A549 (cell line): ENCODE results near the gene ARHGEF10L. TPM values are rescaled to one million over a fixed set of nuclear protein-coding genes. Genes with fewer than 3 reads are reported as not detected.
A peak's percentile ranks its signal among the peaks of the same experiment; 100 is the strongest.

ENCODE experiments used
- ATAC-seq, 2 experiments: fragments of 200-7000 bp in 1 of 2; fragments of >200 bp in 1 of 2; cut with Nextera tagmentation in 1 of 2; cut with Tn5 transposase in 1 of 2; 3 replicates each; pipeline versions ENCODE4 v1.8.0 to v1.9.1; 2018 to 2020; ENCODE audit warnings: mild to moderate bottlenecking in 1 of 2, moderate library complexity in 1 of 2
- CTCF ChIA-PET: fragments of 300-600 bp; sonication (Branson Sonifier 250); formaldehyde crosslinking; extraction: SDS; loops from one replicate; lab custom pipeline; 2021; ENCODE audit warnings: antibody characterized with exemption, inconsistent platforms; lab: Yijun Ruan, JAX
- POLR2A ChIA-PET: fragments of 350-600 bp; formaldehyde crosslinking; extraction: SDS; loops from one replicate; lab custom pipeline; 2021; ENCODE audit warnings: antibody characterized with exemption, inconsistent platforms; lab: Yijun Ruan, JAX
- DNase-seq, 2 experiments: peaks; one replicate each; pipeline versions ENCODE4 v3.0.0 to v3.0.0-alpha.2; 2011 to 2016; ENCODE audit warnings: low read depth in 1 of 2, low spot score in 1 of 2
- FAIRE-seq: peaks from 2 replicates; lab custom pipeline; 2011; peaks lifted over from hg19 to GRCh38; lab: Jason Lieb, UNC
- H3K27ac ChIP-seq, 2 experiments: fragments of >200 bp; sonication (Bioruptor Twin); formaldehyde crosslinking; 3 replicates each; pipeline ENCODE4 v1.5.1; 2016 to 2017
- H3K4me1 ChIP-seq: fragments of >200 bp; sonication (Bioruptor Twin); formaldehyde crosslinking; 3 replicates; pipeline ENCODE4 v1.6.1; 2016
- H3K4me2 ChIP-seq: fragments of >200 bp; sonication (Bioruptor Twin); formaldehyde crosslinking; 3 replicates; pipeline ENCODE4 v1.6.1; 2016
- H3K4me3 ChIP-seq: fragments of >200 bp; sonication (Bioruptor Twin); formaldehyde crosslinking; 3 replicates; pipeline ENCODE4 v1.5.1; 2016
- H3K9me3 ChIP-seq: fragments of >200 bp; sonication (Bioruptor Twin); formaldehyde crosslinking; 3 replicates; pipeline ENCODE4 v1.6.1; 2016
- BHLHE40 ChIP-seq: IDR thresholded peaks from 2 replicates; pipeline ENCODE4 v1.6.1; 2012; ENCODE audit warnings: low read depth, low read length, inconsistent platforms
- CBX2 ChIP-seq: fragments of 200-600 bp; sonication (generic); IDR thresholded peaks from 2 replicates; pipeline ENCODE4 v1.6.1; 2016; ENCODE audit warnings: low read depth, mild to moderate bottlenecking, borderline replicate concordance
- CEBPB ChIP-seq, 2 experiments: fragments of >200 bp in 1 of 2; sonication (Bioruptor Twin) in 1 of 2; formaldehyde crosslinking in 1 of 2; IDR thresholded peaks; 2 replicates each; pipeline ENCODE4 v1.6.1; 2012 to 2016
- ESRRA ChIP-seq: fragments of 150-350 bp; IDR thresholded peaks from 2 replicates; pipeline ENCODE4 v1.6.1; 2014; ENCODE audit warnings: mild to moderate bottlenecking, low read length, borderline replicate concordance
- FOXS1 ChIP-seq: fragments of 250-450 bp; sonication (Bioruptor Pico); IDR thresholded peaks from 2 replicates; pipeline ENCODE4 v1.5.0; 2020; ENCODE audit warnings: mild to moderate bottlenecking, moderate library complexity
- GATA3 ChIP-seq: IDR thresholded peaks from 2 replicates; pipeline ENCODE4 v1.6.1; 2012; ENCODE audit warnings: borderline replicate concordance
- HEYL ChIP-seq: fragments of 250-450 bp; sonication (Bioruptor Pico); IDR thresholded peaks from 2 replicates; pipeline ENCODE4 v1.8.0; 2021; ENCODE audit warnings: mild to moderate bottlenecking, moderate library complexity
- HOXA7 ChIP-seq: fragments of 250-450 bp; sonication (Bioruptor Pico); IDR thresholded peaks from 2 replicates; pipeline ENCODE4 v1.5.0; 2020; ENCODE audit warnings: mild to moderate bottlenecking, moderate library complexity
- HOXB5 ChIP-seq: fragments of 250-450 bp; sonication (Bioruptor Pico); IDR thresholded peaks from 2 replicates; pipeline ENCODE4 v1.5.0; 2020; ENCODE audit warnings: mild to moderate bottlenecking, moderate library complexity
- KDM1A ChIP-seq: fragments of 200-600 bp; sonication (generic); IDR thresholded peaks from 2 replicates; pipeline ENCODE4 v1.6.1; 2016; ENCODE audit warnings: low read depth, mild to moderate bottlenecking
- MAFK ChIP-seq: fragments of 450-650 bp; IDR thresholded peaks from 2 replicates; pipeline ENCODE4 v1.6.1; 2014; ENCODE audit not compliant: partially characterized antibody
- NPAS2 ChIP-seq: fragments of 250-450 bp; sonication (Bioruptor Pico); IDR thresholded peaks from 2 replicates; pipeline ENCODE4 v1.8.0; 2022; ENCODE audit warnings: mild to moderate bottlenecking, moderate library complexity, borderline replicate concordance
- NR3C1 ChIP-seq: fragments of >200 bp; sonication (Bioruptor Twin); formaldehyde crosslinking; IDR thresholded peaks from 3 replicates; pipeline ENCODE4 v1.6.1; 2017
- PHF8 ChIP-seq: fragments of 200-600 bp; sonication (generic); IDR thresholded peaks from 2 replicates; pipeline ENCODE4 v1.6.1; 2016; ENCODE audit warnings: low read depth, mild to moderate bottlenecking, antibody characterized with exemption, moderate library complexity, borderline replicate concordance
- POLR2A ChIP-seq: IDR thresholded peaks from 2 replicates; pipeline ENCODE4 v1.6.1; 2012; ENCODE audit warnings: mild to moderate bottlenecking, low read length
- RAD21 ChIP-seq, 2 experiments: fragments of >200 bp in 1 of 2; sonication (Bioruptor Twin) in 1 of 2; formaldehyde crosslinking in 1 of 2; IDR thresholded peaks in 1 of 2; conservative IDR thresholded peaks in 1 of 2; 2 replicates in 1 of 2; 3 replicates in 1 of 2; pipeline ENCODE4 v1.6.1; 2012 to 2018; ENCODE audit warnings: inconsistent platforms in 1 of 2
- RARB ChIP-seq: fragments of 250-450 bp; sonication (Bioruptor Pico); IDR thresholded peaks from 2 replicates; pipeline ENCODE4 v1.8.0; 2021; ENCODE audit warnings: mild to moderate bottlenecking, moderate library complexity
- RFX5 ChIP-seq: fragments of 450-650 bp; IDR thresholded peaks from 2 replicates; pipeline ENCODE4 v1.7.1; 2014; ENCODE audit warnings: antibody characterized with exemption, mild to moderate bottlenecking, moderate library complexity
- ZC3H11A ChIP-seq: fragments of 450-650 bp; IDR thresholded peaks from 2 replicates; pipeline ENCODE4 v1.6.1; 2014; ENCODE audit warnings: antibody characterized with exemption, mild to moderate bottlenecking
- WGBS: methylation state at CpG from one replicate; pipeline ENCODE4 v1.1.6; 2017; ENCODE audit errors: missing lambda C conversion rate; 5-methylcytosine and 5-hydroxymethylcytosine counted together
- polyA plus RNA-seq, 4 experiments: library from polyadenylated mRNA; depleted of rRNA in 3 of 4; stranded (reverse); fragments of >200 nt; fragmentation: RNase III in 1 of 4; extraction: RNeasy Plus Mini Kit Qiagen cat#74134 plus additional on column Dnase treatment in 1 of 4; gene quantifications; 2 replicates in 3 of 4; 3 replicates in 1 of 4; pipeline ENCODE4 v1.2.3, GENCODE V29; 2011 to 2017
- TF ChIP-seq, protein P1 (sequence below): IDR thresholded peaks from 2 replicates; pipeline ENCODE4 v1.6.1; 2012
- TF ChIP-seq, protein P2 (sequence below): fragments of 150-350 bp; IDR thresholded peaks from 2 replicates; pipeline ENCODE4 v1.6.1; 2014; ENCODE audit warnings: low read depth, mild to moderate bottlenecking, low read length
- TF ChIP-seq, protein P3 (sequence below): fragments of 250-450 bp; sonication (Bioruptor Pico); IDR thresholded peaks from 2 replicates; pipeline ENCODE4 v1.5.0; 2020; ENCODE audit warnings: low read depth, mild to moderate bottlenecking, moderate library complexity
- TF ChIP-seq, protein P4 (sequence below): IDR thresholded peaks from 2 replicates; pipeline ENCODE4 v1.6.1; 2012; ENCODE audit warnings: low read depth, borderline replicate concordance

Gene ARHGEF10L
- polyA plus RNA-seq, 2 of the 4 experiments (the other 2 are of a cell fraction), result 3.5 to 5.2 TPM

DNA sequence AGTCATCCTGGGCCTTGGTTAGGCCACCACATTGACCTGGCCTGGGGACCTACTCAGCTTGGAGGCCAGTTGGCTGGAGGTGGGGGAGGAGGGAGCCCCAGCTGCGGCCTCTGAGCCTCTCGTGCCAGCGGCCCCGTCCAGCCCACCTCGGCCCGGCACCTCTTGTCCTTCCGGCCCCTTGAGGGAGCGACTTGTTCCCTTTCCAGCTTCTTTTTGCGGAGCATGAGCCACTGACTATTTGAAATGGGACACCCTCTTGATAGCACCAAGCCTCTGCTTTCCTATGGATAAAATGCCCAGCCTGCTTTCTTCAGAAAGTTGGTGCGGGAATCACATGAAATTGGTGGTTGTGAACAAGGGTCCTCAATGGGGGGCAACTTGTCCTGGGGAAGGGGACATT is 24.7 kb upstream of the ARHGEF10L start:
- H3K27ac ChIP-seq, result no peak overlapping the region
- no peak overlapping the region for H3K4me2 ChIP-seq
- ATAC-seq (no peak), DNase-seq (no peak), FAIRE-seq (no peak)
- H3K4me3 ChIP-seq, result no peak overlapping the region
- ChIA-PET POLR2A (no interaction called here), CTCF (interaction anchor here (0.8 kb wide), 1 partner anchor 12 kb away, joined by 3 read pairs; no protein-coding TSS in a partner anchor)
- 100% methylated on average over 7 of the region's 10 CpGs for WGBS
- TF ChIP-seq MAFK, result no peak
- no peak for TF ChIP-seq ZC3H11A
- no peak for TF ChIP-seq BHLHE40
- no peak for TF ChIP-seq HOXB5 (CRISPR knock-in tag)
- TF ChIP-seq RAD21 (conservative IDR thresholded peaks at IDR 0.05 in 1 of 2, IDR thresholded peaks at IDR 0.05 in 1 of 2), result no peak
- no peak for TF ChIP-seq RARB (CRISPR knock-in tag)
- no peak for TF ChIP-seq FOXS1 (CRISPR knock-in tag)
- no peak for TF ChIP-seq ESRRA
- TF ChIP-seq NPAS2 (CRISPR knock-in tag), result no peak
- TF ChIP-seq POLR2A, result no peak
- no peak for TF ChIP-seq CEBPB (IDR thresholded peaks at IDR 0.05)
- TF ChIP-seq GATA3, result no peak
- no peak for TF ChIP-seq KDM1A
- TF ChIP-seq, protein P1, sequence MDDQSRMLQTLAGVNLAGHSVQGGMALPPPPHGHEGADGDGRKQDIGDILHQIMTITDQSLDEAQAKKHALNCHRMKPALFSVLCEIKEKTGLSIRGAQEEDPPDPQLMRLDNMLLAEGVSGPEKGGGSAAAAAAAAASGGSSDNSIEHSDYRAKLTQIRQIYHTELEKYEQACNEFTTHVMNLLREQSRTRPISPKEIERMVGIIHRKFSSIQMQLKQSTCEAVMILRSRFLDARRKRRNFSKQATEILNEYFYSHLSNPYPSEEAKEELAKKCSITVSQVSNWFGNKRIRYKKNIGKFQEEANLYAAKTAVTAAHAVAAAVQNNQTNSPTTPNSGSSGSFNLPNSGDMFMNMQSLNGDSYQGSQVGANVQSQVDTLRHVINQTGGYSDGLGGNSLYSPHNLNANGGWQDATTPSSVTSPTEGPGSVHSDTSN, result no peak
- no peak for TF ChIP-seq NR3C1
- TF ChIP-seq PHF8, result no peak
- no peak for TF ChIP-seq HOXA7 (CRISPR knock-in tag)
- TF ChIP-seq, protein P2, sequence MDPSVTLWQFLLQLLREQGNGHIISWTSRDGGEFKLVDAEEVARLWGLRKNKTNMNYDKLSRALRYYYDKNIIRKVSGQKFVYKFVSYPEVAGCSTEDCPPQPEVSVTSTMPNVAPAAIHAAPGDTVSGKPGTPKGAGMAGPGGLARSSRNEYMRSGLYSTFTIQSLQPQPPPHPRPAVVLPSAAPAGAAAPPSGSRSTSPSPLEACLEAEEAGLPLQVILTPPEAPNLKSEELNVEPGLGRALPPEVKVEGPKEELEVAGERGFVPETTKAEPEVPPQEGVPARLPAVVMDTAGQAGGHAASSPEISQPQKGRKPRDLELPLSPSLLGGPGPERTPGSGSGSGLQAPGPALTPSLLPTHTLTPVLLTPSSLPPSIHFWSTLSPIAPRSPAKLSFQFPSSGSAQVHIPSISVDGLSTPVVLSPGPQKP, result no peak
- H3K9me3 ChIP-seq, result no peaks in the 10 kb centered on the region
- H3K4me1 ChIP-seq, result peaks cover 13% of the 10 kb centered on the region; the same call in 2 of the 3 replicates

DNA sequence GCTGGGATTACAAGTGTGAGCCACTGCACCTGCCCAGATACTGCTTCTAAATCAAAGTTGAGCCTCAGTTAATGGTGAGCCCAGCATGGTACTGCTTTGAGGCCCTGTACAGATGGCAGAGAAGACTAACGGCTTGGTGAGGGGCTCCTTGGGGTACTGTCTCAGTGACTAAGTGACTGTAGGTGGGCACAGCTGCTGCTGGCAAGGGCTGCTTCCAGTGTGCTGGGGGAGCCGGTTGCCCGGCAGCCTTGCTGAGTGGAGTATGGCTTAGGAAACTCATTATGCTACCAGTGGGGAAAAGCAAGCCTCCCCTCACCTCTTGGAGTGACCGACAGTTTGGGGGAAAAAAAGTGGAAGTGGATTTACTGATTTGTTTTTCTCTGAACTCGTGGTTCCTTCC is 23.6 kb upstream of the ARHGEF10L start:
- DNase-seq (no peak), ATAC-seq (peak in 1 of 2 experiments; percentile 23; a peak in 2 of 6 replicates)
- H3K4me3 ChIP-seq, result no peak overlapping the region
- ChIA-PET CTCF (interaction anchor here (3.0 kb wide), 1 partner anchor 14 kb away, joined by 15 read pairs; no protein-coding TSS in a partner anchor), POLR2A (no interaction called here)
- H3K27ac ChIP-seq, result peak overlapping the region in 1 of 2 experiments; percentile 33; a peak in 1 of 6 replicates
- 64% methylated on average over 4 of the region's 5 CpGs for WGBS
- no peak for TF ChIP-seq HEYL
- TF ChIP-seq, protein P3, sequence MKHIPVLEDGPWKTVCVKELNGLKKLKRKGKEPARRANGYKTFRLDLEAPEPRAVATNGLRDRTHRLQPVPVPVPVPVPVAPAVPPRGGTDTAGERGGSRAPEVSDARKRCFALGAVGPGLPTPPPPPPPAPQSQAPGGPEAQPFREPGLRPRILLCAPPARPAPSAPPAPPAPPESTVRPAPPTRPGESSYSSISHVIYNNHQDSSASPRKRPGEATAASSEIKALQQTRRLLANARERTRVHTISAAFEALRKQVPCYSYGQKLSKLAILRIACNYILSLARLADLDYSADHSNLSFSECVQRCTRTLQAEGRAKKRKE (CRISPR knock-in tag), result no peak
- TF ChIP-seq, all 56 proteins: peak for 0
- Histone ChIP-seq H3K4me1 (peaks cover 13% of the 10 kb centered on the region; the same call in 2 of the 3 replicates), H3K4me2 (no peak overlapping the region), H3K9me3 (no peaks in the 10 kb centered on the region)
- FAIRE-seq, result no peak

DNA sequence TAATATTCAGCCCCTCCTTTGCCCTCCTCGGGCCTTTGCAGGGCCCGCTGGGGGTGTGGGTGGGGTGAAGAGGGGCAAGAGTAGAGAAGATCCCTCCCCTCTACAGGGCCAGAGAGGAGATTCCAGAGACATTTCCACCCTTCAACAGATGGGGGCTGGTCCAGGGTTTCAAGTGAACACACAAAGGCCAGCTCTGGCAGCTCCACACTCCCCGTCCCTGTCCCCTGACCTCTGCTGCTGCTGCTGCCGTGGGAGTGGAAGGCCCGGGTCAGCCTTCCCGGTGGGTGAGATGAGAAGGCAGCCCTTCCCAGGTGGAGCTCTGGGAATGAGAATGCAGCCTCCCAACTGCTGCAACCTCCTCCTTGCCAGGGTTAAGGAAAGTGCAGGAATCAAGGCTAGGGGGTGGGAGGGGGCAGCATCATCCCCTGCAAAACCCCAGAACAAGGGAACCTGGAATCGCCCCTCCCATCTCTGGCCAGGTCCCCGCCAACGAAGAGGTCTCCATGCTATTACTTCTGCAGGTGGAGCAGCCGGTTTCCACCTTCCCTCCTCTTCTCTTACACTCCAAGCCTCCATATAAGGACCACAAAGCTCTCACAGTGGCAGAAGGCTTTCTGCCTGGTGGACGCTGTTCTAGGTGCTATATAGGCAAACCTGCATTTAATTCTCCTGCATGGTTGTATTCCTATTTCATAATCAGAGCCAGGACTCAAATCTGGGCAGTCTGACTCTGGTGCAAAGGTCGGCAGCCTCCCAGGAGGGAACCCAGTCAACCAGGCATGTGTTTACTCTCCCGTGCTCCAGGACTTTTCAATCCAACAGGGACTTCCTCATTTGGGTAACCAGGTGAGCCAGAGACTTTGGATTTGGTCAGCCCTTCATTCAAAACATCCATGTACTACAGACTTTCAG is 22.9 kb upstream of the ARHGEF10L start:
- Histone ChIP-seq H3K9me3 (no peaks in the 10 kb centered on the region), H3K27ac (peak overlapping the region in 1 of 2 experiments; percentile 33; a peak in 1 of 6 replicates), H3K4me2 (peak overlapping the region; percentile 42; the same call in 2 of the 3 replicates), H3K4me3 (no peak overlapping the region), H3K4me1 (peaks cover 13% of the 10 kb centered on the region; the same call in 2 of the 3 replicates)
- POLR2A ChIA-PET, result no interaction called here
- no peak for FAIRE-seq
- DNase-seq, result no peak
- ATAC-seq, result peak; percentile 57 to 80; a peak in 4 of 6 replicates
- CTCF ChIA-PET, result interaction anchor here (1.0 to 3.0 kb wide), 2 partner anchors 14 to 90 kb away, joined by 4 to 15 read pairs; no protein-coding TSS in a partner anchor
- TF ChIP-seq CBX2 (no peak), BHLHE40 (no peak), RFX5 (no peak), KDM1A (no peak)
- TF ChIP-seq, protein P4, sequence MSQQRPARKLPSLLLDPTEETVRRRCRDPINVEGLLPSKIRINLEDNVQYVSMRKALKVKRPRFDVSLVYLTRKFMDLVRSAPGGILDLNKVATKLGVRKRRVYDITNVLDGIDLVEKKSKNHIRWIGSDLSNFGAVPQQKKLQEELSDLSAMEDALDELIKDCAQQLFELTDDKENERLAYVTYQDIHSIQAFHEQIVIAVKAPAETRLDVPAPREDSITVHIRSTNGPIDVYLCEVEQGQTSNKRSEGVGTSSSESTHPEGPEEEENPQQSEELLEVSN, result no peak
- WGBS, result 35% methylated on average over 12 of the region's 13 CpGs
